K562 (cell line): ENCODE results near the gene VPS11. TPM values are rescaled to one million over a fixed set of nuclear protein-coding genes. Genes with fewer than 3 reads are reported as not detected.
A peak's percentile ranks its signal among the peaks of the same experiment; 100 is the strongest.

Source experiments
- ARID3A ChIP-seq: IDR thresholded peaks from 2 replicates; pipeline ENCODE4 v1.6.1; 2012; ENCODE audit warnings: low read depth, low read length, improper control_type of control experiment, borderline replicate concordance
- CHCHD3 ChIP-seq: fragments of 250-450 bp; sonication (Bioruptor Pico); IDR thresholded peaks from 2 replicates; pipeline ENCODE4 v2.1.2; 2022; ENCODE audit warnings: mild to moderate bottlenecking
- CREB5 ChIP-seq: fragments of 250-450 bp; sonication (Bioruptor Pico); IDR thresholded peaks from 2 replicates; pipeline ENCODE4 v1.5.0; 2020; ENCODE audit warnings: mild to moderate bottlenecking
- ELF4 ChIP-seq: fragments of 450-650 bp; formaldehyde crosslinking; IDR thresholded peaks from 2 replicates; pipeline ENCODE4 v1.4.0; 2022; ENCODE audit warnings: missing genetic modification characterization
- ETV5 ChIP-seq: sonication (generic); formaldehyde crosslinking; IDR thresholded peaks from 2 replicates; pipeline ENCODE4 v1.4.0; 2020; ENCODE audit warnings: low read depth, mild to moderate bottlenecking, missing genetic modification reagents
- NFYB ChIP-seq: IDR thresholded peaks from 2 replicates; pipeline ENCODE4 v1.6.1; 2011; ENCODE audit warnings: mild to moderate bottlenecking, moderate library complexity; ENCODE audit not compliant: insufficient read length; ENCODE audit errors: extremely low read depth
- RFX5 ChIP-seq: IDR thresholded peaks from 2 replicates; pipeline ENCODE4 v1.6.1; 2011; ENCODE audit warnings: low read depth, mild to moderate bottlenecking, improper control_type of control experiment, low read length
- RREB1 ChIP-seq: fragments of 250-450 bp; sonication (Bioruptor Pico); IDR thresholded peaks from 2 replicates; pipeline ENCODE4 v1.4.0; 2020
- SFPQ ChIP-seq: fragments of 200-400 bp; formaldehyde crosslinking; IDR thresholded peaks from 2 replicates; pipeline ENCODE4 v1.6.1; 2017; ENCODE audit warnings: mild to moderate bottlenecking, low read depth, low read length, moderate library complexity
- SMAD3 ChIP-seq: fragments of 450-650 bp; formaldehyde crosslinking; conservative IDR thresholded peaks from 2 replicates; pipeline ENCODE4 v1.4.0; 2020; ENCODE audit warnings: mild to moderate bottlenecking
- THAP12 ChIP-seq: fragments of 250-450 bp; sonication (Bioruptor Pico); IDR thresholded peaks from 2 replicates; pipeline ENCODE4 v1.9.0; 2021; ENCODE audit warnings: mild to moderate bottlenecking, inconsistent platforms
- ZNF408 ChIP-seq: fragments of 250-450 bp; sonication (Bioruptor Pico); IDR thresholded peaks from 2 replicates; pipeline ENCODE4 v1.4.0; 2020; ENCODE audit warnings: low read depth, mild to moderate bottlenecking, moderate library complexity
- ZNF507 ChIP-seq: conservative IDR thresholded peaks from 2 replicates; pipeline ENCODE4 v1.6.1; 2017; ENCODE audit warnings: missing genetic modification characterization, missing compliant biosample characterization
- polyA plus RNA-seq, 8 experiments: library from polyadenylated mRNA; depleted of rRNA in 4 of 8; stranded (reverse) in 5 of 8; unstranded in 3 of 8; fragments of >200 nt; fragmentation: Nextera tagmentation in 2 of 8; fragmentation: Illumina TruSeq in 1 of 8; extraction: Ambion mirVana in 2 of 8; extraction: Trizol in 1 of 8; gene quantifications; 2 replicates each; pipeline versions ENCODE4 v1.2.1 to v1.2.3, GENCODE V29; 2011 to 2014; ENCODE audit warnings: inconsistent platforms in 1 of 8, missing spikeins in 1 of 8
- total RNA-seq, 7 experiments: library from RNA; depleted of rRNA in 6 of 7; stranded (reverse); fragments of >200 nt in 6 of 7; fragmentation: Illumina TruSeq in 2 of 7; extraction: Trizol in 2 of 7; gene quantifications; 2 replicates each; pipeline versions ENCODE4 v1.2.1 to v1.2.3, GENCODE V29; 2011 to 2021; ENCODE audit warnings: low replicate concordance in 1 of 7

Gene VPS11
- total and polyA plus RNA-seq, 9 of the 15 experiments (the other 6 are each of a cell fraction or from before 2014, with no cell fraction given) = 14.1 to 35.5 (median 27.5) TPM

GRCh38 chr11:119108146-119108856 lies 40.7 kb downstream of the VPS11 start (continued):
- TF ChIP-seq NFYB = peak; percentile 59
- TF ChIP-seq ARID3A = no peak
- no peak; the same call in 1 of the 2 replicates for TF ChIP-seq ELF4 (CRISPR knock-in tag)
- TF ChIP-seq CREB5 (CRISPR knock-in tag) = no peak
- no peak for TF ChIP-seq ZNF507 (tag)
- TF ChIP-seq SMAD3 (CRISPR knock-in tag) = no peak
- no peak for TF ChIP-seq THAP12 (CRISPR knock-in tag)
- no peak for TF ChIP-seq ZNF408
- no peak for TF ChIP-seq SFPQ
- TF ChIP-seq ETV5 = peak; percentile 32; the same call in 1 of the 2 replicates
- no peak for TF ChIP-seq RFX5
- TF ChIP-seq CHCHD3 (CRISPR knock-in tag) = no peak
- TF ChIP-seq RREB1 = 0 out of 2 replicates have a peak, but pooled peaks have one; percentile 44
